K562 (cell line): ENCODE data around the gene FADS6. TPM values are rescaled to one million over a fixed set of nuclear protein-coding genes. Genes with fewer than 3 reads are reported as not detected.

Source experiments
- ATAC-seq: fragments of 200-7000 bp; cut with Tn5 transposase; 3 replicates; pipeline ENCODE4 v1.9.1; 2020; ENCODE audit warnings: moderate library complexity
- BruUV-seq: library from RNA; stranded (reverse); fragments of 400-500 nt; replicated peaks from 2 replicates; lab custom pipeline; 2021; lab: Mats Ljungman, UMichigan
- CTCF ChIA-PET: fragments of 300-600 bp; formaldehyde crosslinking; extraction: SDS; loops from one replicate; lab custom pipeline; 2021; ENCODE audit warnings: low intra/inter-chr PET ratio; lab: Yijun Ruan, JAX
- POLR2A ChIA-PET: fragments of 300-600, 350-650 bp; sonication (Branson Sonifier 250); formaldehyde crosslinking; extraction: SDS; loops from one replicate; lab custom pipeline; 2021; ENCODE audit warnings: antibody characterized with exemption, inconsistent platforms; lab: Yijun Ruan, JAX
- DNase-seq, 4 experiments: peaks; one replicate each; pipeline versions ENCODE4 v3.0.0 to v3.0.0-alpha.2; 2011 to 2018; ENCODE audit warnings: low spot score in 3 of 4, mixed read lengths in 3 of 4; ENCODE audit errors: extremely low read depth in 1 of 4
- FAIRE-seq: peaks from 2 replicates; lab custom pipeline; 2011; peaks lifted over from hg19 to GRCh38; lab: Jason Lieb, UNC
- H2AFZ ChIP-seq: 2 replicates; pipeline ENCODE4 v1.6.0; 2011; ENCODE audit warnings: low read depth, low read length, control low read depth, inconsistent platforms
- H3K27ac ChIP-seq: fragments of 200-600 bp; 3 replicates; pipeline ENCODE4 v1.8.0; 2011; ENCODE audit warnings: low read depth, mild to moderate bottlenecking, control low read depth, inconsistent platforms, low read length, moderate library complexity, mixed read lengths; ENCODE audit errors: extremely low read depth
- H3K27me3 ChIP-seq, 2 experiments: fragments of 300-600 bp in 1 of 2; 2 replicates in 1 of 2; 3 replicates in 1 of 2; pipeline versions ENCODE4 v1.6.0 to v1.8.0; 2011; ENCODE audit warnings: inconsistent platforms in 2 of 2, low read length in 2 of 2, mild to moderate bottlenecking in 1 of 2, mixed read lengths in 1 of 2, moderate library complexity in 1 of 2; ENCODE audit not compliant: control insufficient read depth in 2 of 2, insufficient read depth in 2 of 2
- H3K36me3 ChIP-seq: fragments of 300-600 bp; 3 replicates; pipeline ENCODE4 v1.8.0; 2011; ENCODE audit warnings: mild to moderate bottlenecking, low read length, inconsistent platforms; ENCODE audit not compliant: control insufficient read depth, insufficient read depth
- H3K4me1 ChIP-seq, 2 experiments: fragments of 200-600 bp in 1 of 2; replicated peaks in 1 of 2; 2 replicates in 1 of 2; 3 replicates in 1 of 2; pipeline versions ENCODE4 v1.5.1 to v1.8.0; 2011; ENCODE audit warnings: inconsistent platforms in 2 of 2, low read length in 2 of 2, mild to moderate bottlenecking in 1 of 2, mixed read lengths in 1 of 2, moderate library complexity in 1 of 2; ENCODE audit not compliant: control insufficient read depth in 2 of 2, insufficient read depth in 2 of 2
- H3K4me2 ChIP-seq: 2 replicates; pipeline ENCODE4 v1.6.1; 2011; ENCODE audit warnings: low read length, control low read depth, inconsistent platforms, mixed read lengths; ENCODE audit not compliant: insufficient read depth
- H3K4me3 ChIP-seq: fragments of 200-600 bp; sonication (generic), shearing (Covaris generic); 2 replicates; pipeline ENCODE4 v1.5.1; 2016; ENCODE audit warnings: control low read depth, inconsistent platforms
- H3K79me2 ChIP-seq: fragments of 200-600 bp; 3 replicates; pipeline ENCODE4 v1.8.0; 2011; ENCODE audit warnings: low read length, inconsistent platforms; ENCODE audit not compliant: control insufficient read depth, insufficient read depth
- H3K9ac ChIP-seq, 2 experiments: 2 replicates each; pipeline versions ENCODE4 v1.6.0 to v1.6.1; 2011; ENCODE audit warnings: low read depth in 2 of 2, low read length in 2 of 2, control low read depth in 1 of 2, inconsistent platforms in 1 of 2, mild to moderate bottlenecking in 1 of 2, mixed read lengths in 1 of 2; ENCODE audit not compliant: insufficient read depth in 1 of 2
- H3K9me1 ChIP-seq: one replicate; pipeline ENCODE4 v1.6.0; 2011; ENCODE audit warnings: inconsistent platforms, mild to moderate bottlenecking, low read length, moderate library complexity; ENCODE audit not compliant: control insufficient read depth, insufficient read depth
- H3K9me3 ChIP-seq: replicated peaks from 2 replicates; pipeline ENCODE4 v1.5.1; 2011; ENCODE audit warnings: low read depth, low read length, inconsistent platforms; ENCODE audit not compliant: control insufficient read depth, insufficient read depth
- H4K20me1 ChIP-seq: replicated peaks from 2 replicates; pipeline ENCODE4 v1.6.1; 2011; ENCODE audit warnings: low read length, inconsistent platforms, mixed read lengths; ENCODE audit not compliant: control insufficient read depth, insufficient read depth
- BMI1 ChIP-seq: fragments of 150-350 bp; IDR thresholded peaks from 2 replicates; pipeline ENCODE4 v1.6.1; 2014; ENCODE audit warnings: low read length
- HMGN3 ChIP-seq: IDR thresholded peaks from 2 replicates; pipeline ENCODE4 v1.6.1; 2011; ENCODE audit warnings: borderline replicate concordance, low read depth, mild to moderate bottlenecking, mixed read lengths, low read length; ENCODE audit not compliant: insufficient read length; ENCODE audit errors: extremely low read depth
- HNRNPK ChIP-seq: fragments of 200-400 bp; formaldehyde crosslinking; IDR thresholded peaks from one replicate; pipeline ENCODE4 v1.6.1; 2018; ENCODE audit warnings: mild to moderate bottlenecking, low read depth, low read length; ENCODE audit not compliant: poor library complexity, severe bottlenecking
- JUN ChIP-seq, 2 experiments: sonication (generic) in 1 of 2; formaldehyde crosslinking in 1 of 2; IDR thresholded peaks; 2 replicates each; pipeline versions ENCODE4 v1.6.1 to v1.8.0; 2012 to 2022; ENCODE audit warnings: borderline replicate concordance in 2 of 2, mild to moderate bottlenecking in 2 of 2, improper control_type of control experiment in 1 of 2, low read depth in 1 of 2, low read length in 1 of 2, missing genetic modification reagents in 1 of 2
- KLF13 ChIP-seq: fragments of 450-650 bp; IDR thresholded peaks from 2 replicates; pipeline ENCODE4 v1.6.1; 2016; ENCODE audit warnings: missing genetic modification characterization, low read depth, mild to moderate bottlenecking, missing compliant biosample characterization, moderate library complexity, borderline replicate concordance
- MAFF ChIP-seq: IDR thresholded peaks from 2 replicates; pipeline ENCODE4 v1.6.1; 2012; ENCODE audit warnings: low read length, improper control_type of control experiment
- NCOA2 ChIP-seq, 2 experiments: fragments of 450-650 bp; IDR thresholded peaks; 2 replicates each; pipeline ENCODE4 v1.6.1; 2018; ENCODE audit warnings: mild to moderate bottlenecking in 2 of 2, moderate library complexity in 1 of 2; ENCODE audit not compliant: partially characterized antibody in 2 of 2
- NEUROD1 ChIP-seq: fragments of 150-350 bp; IDR thresholded peaks from 2 replicates; pipeline ENCODE4 v1.6.1; 2014; ENCODE audit warnings: borderline replicate concordance, low read length, low read depth; ENCODE audit not compliant: partially characterized antibody
- SMARCE1 ChIP-seq: fragments of 450-650 bp; IDR thresholded peaks from 2 replicates; pipeline ENCODE4 v1.7.1; 2016; ENCODE audit warnings: mild to moderate bottlenecking
- SREBF1 ChIP-seq: fragments of 150-350 bp; IDR thresholded peaks from 2 replicates; pipeline ENCODE4 v1.6.1; 2014; ENCODE audit warnings: antibody characterized with exemption, low read depth, low read length, borderline replicate concordance
- STAT5A ChIP-seq: IDR thresholded peaks from 2 replicates; pipeline ENCODE4 v1.6.1; 2012; ENCODE audit warnings: low read length, inconsistent platforms, borderline replicate concordance
- TCF15 ChIP-seq: fragments of 250-450 bp; sonication (Bioruptor Pico); IDR thresholded peaks from 2 replicates; pipeline ENCODE4 v1.8.0; 2022; ENCODE audit warnings: moderate library complexity, mild to moderate bottlenecking, inconsistent platforms
- ZBTB8A ChIP-seq: fragments of 450-650 bp; IDR thresholded peaks from 2 replicates; pipeline ENCODE4 v1.6.1; 2018; ENCODE audit warnings: mild to moderate bottlenecking, moderate library complexity; ENCODE audit not compliant: partially characterized antibody
- ZNF174 ChIP-seq: fragments of 250-450 bp; sonication (Bioruptor Pico); IDR thresholded peaks from 2 replicates; pipeline ENCODE4 v1.4.0; 2020; ENCODE audit warnings: mild to moderate bottlenecking
- WGBS: fragments of 100-300 bp; shearing (Covaris generic); methylation state at CpG from one replicate; pipeline ENCODE4 v1.1.6; 2016; ENCODE audit warnings: low coverage, mixed read lengths; ENCODE audit not compliant: insufficient coverage; ENCODE audit errors: missing lambda C conversion rate; 5-methylcytosine and 5-hydroxymethylcytosine counted together
- in situ Hi-C: fragments of 300-500 bp; cut with MboI; formaldehyde crosslinking; loops from 4 replicates; pipeline ENCODE4 v1.15.0; 2018; ENCODE audit warnings: inconsistent platforms, mixed read lengths
- intact Hi-C: fragments of 100-400 bp; cut with micrococcal nuclease; formaldehyde crosslinking; loops from 2 replicates; pipeline ENCODE4 v1.14.2; 2022
- polyA plus RNA-seq, 8 experiments: library from polyadenylated mRNA; depleted of rRNA in 4 of 8; stranded (reverse) in 5 of 8; unstranded in 3 of 8; fragments of >200 nt; fragmentation: Nextera tagmentation in 2 of 8; fragmentation: Illumina TruSeq in 1 of 8; extraction: Ambion mirVana in 2 of 8; extraction: Trizol in 1 of 8; gene quantifications; 2 replicates each; pipeline versions ENCODE4 v1.2.1 to v1.2.3, GENCODE V29; 2011 to 2014; ENCODE audit warnings: inconsistent platforms in 1 of 8, missing spikeins in 1 of 8
- total RNA-seq, 7 experiments: library from RNA; depleted of rRNA in 6 of 7; stranded (reverse); fragments of >200 nt in 6 of 7; fragmentation: Illumina TruSeq in 2 of 7; extraction: Trizol in 2 of 7; gene quantifications; 2 replicates each; pipeline versions ENCODE4 v1.2.1 to v1.2.3, GENCODE V29; 2011 to 2021; ENCODE audit warnings: low replicate concordance in 1 of 7
- TF ChIP-seq, protein P1 (sequence below): IDR thresholded peaks from 2 replicates; pipeline ENCODE4 v1.6.1; 2012; ENCODE audit warnings: low read depth, low read length, improper control_type of control experiment, borderline replicate concordance

Gene FADS6
- total and polyA plus RNA-seq, 9 of the 15 experiments (the other 6 are each of a cell fraction or from before 2014, with no cell fraction given), result 0.18 to 0.22 TPM; not detected in 7

DNA sequence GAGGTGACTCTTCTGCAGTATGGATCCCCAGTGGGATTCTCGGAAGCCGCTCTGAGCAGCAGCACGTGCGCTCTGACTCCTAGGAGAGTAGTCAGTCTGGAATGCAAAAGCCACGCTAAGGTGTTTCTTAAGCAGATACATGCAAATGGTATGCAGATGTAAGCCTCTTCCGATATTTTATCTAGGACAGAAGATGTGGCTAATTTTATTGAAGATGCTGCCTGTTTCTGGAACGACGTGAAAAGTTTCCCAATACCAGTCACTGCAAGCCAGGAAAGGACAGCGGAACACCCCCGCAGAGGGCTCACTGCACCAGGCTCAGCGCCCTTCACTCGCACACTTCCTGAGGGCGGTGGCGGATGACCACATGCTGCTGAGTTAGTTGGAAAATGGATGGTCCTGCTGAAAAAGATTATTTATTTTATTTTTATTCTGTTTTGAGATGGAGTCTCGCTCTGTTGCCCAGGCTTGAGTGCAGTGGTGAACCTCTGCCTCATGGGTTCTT, 10.1 kb downstream of the FADS6 start:
- H3K4me2 ChIP-seq, result no peak overlapping the region
- H3K27ac ChIP-seq, result no peak overlapping the region
- no peak overlapping the region for H2AFZ ChIP-seq
- FAIRE-seq (no peak), DNase-seq (no peak)
- in situ Hi-C loops, result no loop called here
- H3K79me2 ChIP-seq, result no peaks in the 10 kb centered on the region
- 70% methylated on average over 15 of the region's 15 CpGs for WGBS
- H3K9me3 ChIP-seq, result no peaks in the 10 kb centered on the region
- CTCF ChIA-PET, result no interaction called here
- no peaks in the 10 kb centered on the region for H3K27me3 ChIP-seq
- H3K9me1 ChIP-seq, result no peaks in the 10 kb centered on the region
- no peak overlapping the region for H3K4me3 ChIP-seq
- POLR2A ChIA-PET, result interaction anchor here (1.0 kb wide), 1 partner anchor 13 kb away, joined by 5 read pairs; no protein-coding TSS in a partner anchor
- TF ChIP-seq, protein P1, sequence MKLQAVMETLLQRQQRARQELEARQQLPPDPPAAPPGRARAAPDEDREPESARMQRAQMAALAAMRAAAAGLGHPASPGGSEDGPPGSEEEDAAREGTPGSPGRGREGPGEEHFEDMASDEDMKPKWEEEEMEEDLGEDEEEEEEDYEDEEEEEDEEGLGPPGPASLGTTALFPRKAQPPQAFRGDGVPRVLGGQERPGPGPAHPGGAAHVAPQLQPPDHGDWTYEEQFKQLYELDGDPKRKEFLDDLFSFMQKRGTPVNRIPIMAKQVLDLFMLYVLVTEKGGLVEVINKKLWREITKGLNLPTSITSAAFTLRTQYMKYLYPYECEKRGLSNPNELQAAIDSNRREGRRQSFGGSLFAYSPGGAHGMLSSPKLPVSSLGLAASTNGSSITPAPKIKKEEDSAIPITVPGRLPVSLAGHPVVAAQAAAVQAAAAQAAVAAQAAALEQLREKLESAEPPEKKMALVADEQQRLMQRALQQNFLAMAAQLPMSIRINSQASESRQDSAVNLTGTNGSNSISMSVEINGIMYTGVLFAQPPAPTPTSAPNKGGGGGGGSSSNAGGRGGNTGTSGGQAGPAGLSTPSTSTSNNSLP, result no peak
- no peak for TF ChIP-seq KLF13 (tag)
- TF ChIP-seq SMARCE1, result no peak
- no peak for TF ChIP-seq NCOA2 (IDR thresholded peaks at IDR 0.05; ENCODE audit: partially characterized antibody in 2 of 2)
- TF ChIP-seq SREBF1, result no peak
- no peak for TF ChIP-seq TCF15 (CRISPR knock-in tag)
- TF ChIP-seq HNRNPK, result no peak
- no peak for TF ChIP-seq ZBTB8A
- no peak for TF ChIP-seq ZNF174 (CRISPR knock-in tag)
- no peak for TF ChIP-seq HMGN3
- no peak for TF ChIP-seq STAT5A
- TF ChIP-seq BMI1, result no peak
- TF ChIP-seq JUN (IDR thresholded peaks at IDR 0.05; ENCODE audit: borderline replicate concordance, low read depth, low read length), result no peak
- TF ChIP-seq JUN (CRISPR knock-in tag; IDR thresholded peaks at IDR 0.05; ENCODE audit: borderline replicate concordance), result no peak
- TF ChIP-seq NEUROD1, result no peak
- no peak for TF ChIP-seq MAFF
- TF ChIP-seq, all 486 proteins: peak for 0
- no TSS peak for BruUV-seq
- intact Hi-C loops, result no loop called here
- peaks cover 3 to 11% of the 10 kb centered on the region in 2 experiments for H3K4me1 ChIP-seq
- ATAC-seq, result no peak
- H3K36me3 ChIP-seq, result no peaks in the 10 kb centered on the region
- peak overlapping the region in 1 of 2 experiments; percentile 68; a peak in 2 of 4 replicates for H3K9ac ChIP-seq
- H4K20me1 ChIP-seq, result no peaks in the 10 kb centered on the region
